OCI-LY3 (cell line): ENCODE results near the gene CRB1.

Experiments
- CTCF ChIP-seq: fragments of 200-600, 300-600 bp; sonication (generic); IDR thresholded peaks from 2 replicates; pipeline ENCODE4 v1.5.1; 2014; ENCODE audit warnings: antibody characterized with exemption, low read length, low read depth
- EZH2phosphoT487 ChIP-seq: fragments of 200-600 bp; shearing (Covaris generic); IDR thresholded peaks from 2 replicates; pipeline ENCODE4 v1.6.1; 2018; ENCODE audit warnings: antibody characterized with exemption, mixed run types, low read depth

DNA sequence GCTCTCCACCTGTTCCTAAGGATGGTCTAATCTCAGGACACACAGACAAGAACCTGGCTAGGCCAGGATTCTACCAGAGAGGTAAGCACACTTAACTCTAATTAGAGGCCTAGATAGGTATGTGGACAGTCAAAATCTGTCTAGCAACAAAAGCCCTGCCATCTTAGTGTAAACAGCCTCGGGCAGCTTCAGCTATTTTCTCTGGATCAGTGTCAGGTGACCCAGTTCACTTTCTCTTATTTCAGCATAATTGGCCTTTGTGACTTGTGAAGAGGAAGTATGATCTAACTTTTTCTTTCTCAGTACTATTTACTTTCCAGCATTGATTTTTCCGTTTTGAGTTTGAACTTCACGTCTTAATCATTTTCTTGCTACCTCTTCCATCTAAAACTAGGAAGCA lies 217.7 kb downstream of the CRB1 start:
- TF ChIP-seq CTCF (no peak), EZH2phosphoT487 (no peak)
